GM12892 (cell line): ENCODE results near the gene SDC3.

Experiments used
- POLR2A ChIP-seq: IDR thresholded peaks from 2 replicates; pipeline ENCODE4 v1.6.1; 2011; ENCODE audit warnings: low read depth, low read length, control low read depth
- TAF1 ChIP-seq: IDR thresholded peaks from 2 replicates; pipeline ENCODE4 v1.6.1; 2011; ENCODE audit warnings: low read depth, mild to moderate bottlenecking, control low read depth, low read length, borderline replicate concordance

DNA sequence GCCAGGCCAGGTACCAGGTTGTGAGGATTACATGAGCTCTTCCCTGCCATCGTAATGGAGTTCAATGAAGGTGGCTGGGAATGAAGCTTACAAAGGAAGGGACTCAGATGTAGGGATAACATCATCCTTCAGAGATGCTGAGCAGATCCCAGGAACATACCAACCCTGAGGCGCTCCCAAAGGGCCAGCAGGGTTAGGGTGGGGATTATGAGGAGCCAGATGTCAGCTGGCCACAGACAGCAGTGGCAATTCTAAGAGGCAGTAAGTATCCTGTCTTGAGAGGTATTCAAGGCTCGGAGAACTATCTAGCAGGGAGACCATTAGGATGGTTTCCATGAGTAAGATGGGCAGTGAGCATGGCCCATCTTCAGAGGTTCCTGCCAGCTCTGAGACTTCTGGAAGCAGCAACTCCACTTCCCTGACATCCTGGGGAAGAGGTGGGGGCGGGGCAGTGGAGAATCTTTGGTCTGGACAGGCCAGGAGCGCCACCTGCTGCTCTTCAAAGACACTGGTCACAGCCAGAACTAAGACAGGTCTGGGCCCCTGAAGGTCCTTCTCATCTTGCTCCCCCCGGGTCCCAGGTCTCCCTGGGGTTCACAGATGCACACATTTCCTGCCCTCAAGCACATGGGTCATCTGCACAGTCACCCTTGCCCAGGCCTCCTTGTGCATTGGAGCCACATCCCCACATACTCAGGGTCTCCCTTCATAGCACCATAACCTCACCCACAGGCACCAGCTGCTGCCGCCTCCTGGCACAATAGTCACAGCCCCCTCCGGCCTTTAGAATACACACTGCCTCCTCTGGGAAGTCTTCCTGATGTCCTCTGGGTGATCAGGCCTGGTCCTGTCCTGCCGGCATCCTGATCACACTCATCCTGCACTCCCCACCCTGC is 2.7 kb upstream of the SDC3 start:
- TF ChIP-seq POLR2A (no peak), TAF1 (no peak)
